UCSD-AML1 (cell line): ENCODE measurements around the gene GNL2.

ENCODE experiments used
- DNase-seq: peaks from one replicate; lab custom pipeline; 2025; ENCODE audit not compliant: unreplicated experiment; lab: John Stamatoyannopoulos, UW

GNL2 gene

GRCh38 chr1:37517569-37517968 lies 78.2 kb downstream of the GNL2 start:
- no peak for DNase-seq
